ENCODE measurements around the gene ALLC. TPM values are rescaled to one million over a fixed set of nuclear protein-coding genes. Genes with fewer than 3 reads are reported as not detected.

The ALLC gene
- total RNA-seq, 1 donor from 2014 or later, result not detected

DNA sequence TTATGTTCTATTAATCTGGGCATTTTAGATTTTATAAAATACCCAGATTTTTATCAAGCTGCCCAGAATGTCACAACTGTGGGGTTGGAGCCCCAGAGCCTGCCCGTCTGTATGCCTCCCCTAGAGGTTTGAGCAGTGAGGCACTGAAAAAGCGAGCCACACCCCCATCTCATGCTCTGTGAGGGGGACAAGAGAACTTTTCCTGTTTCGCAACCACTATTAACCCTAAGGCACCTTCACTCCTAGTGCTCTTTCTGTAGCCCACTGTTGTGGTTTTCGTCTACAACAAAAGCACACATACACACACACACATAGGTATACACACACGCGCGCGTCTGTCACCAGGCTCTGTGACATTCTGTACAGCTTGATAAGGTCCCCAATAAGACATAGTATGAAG, 83.4 kb downstream of the ALLC start:
- no peak overlapping the region for H3K4me3 Mint-ChIP-seq (ENCODE audit: unreplicated experiment)
- H3K27ac Mint-ChIP-seq (ENCODE audit: unreplicated experiment), result no peak overlapping the region
- H3K27me3 Mint-ChIP-seq (ENCODE audit: unreplicated experiment), result no peaks in the 10 kb centered on the region
- H3K36me3 Mint-ChIP-seq (ENCODE audit: unreplicated experiment), result no peaks in the 10 kb centered on the region
- peak; percentile 34 for DNase-seq (ENCODE audit: extremely low spot score, unreplicated experiment)
- H3K4me1 Mint-ChIP-seq (ENCODE audit: unreplicated experiment), result no peaks in the 10 kb centered on the region
- TF ChIP-seq, protein P1, sequence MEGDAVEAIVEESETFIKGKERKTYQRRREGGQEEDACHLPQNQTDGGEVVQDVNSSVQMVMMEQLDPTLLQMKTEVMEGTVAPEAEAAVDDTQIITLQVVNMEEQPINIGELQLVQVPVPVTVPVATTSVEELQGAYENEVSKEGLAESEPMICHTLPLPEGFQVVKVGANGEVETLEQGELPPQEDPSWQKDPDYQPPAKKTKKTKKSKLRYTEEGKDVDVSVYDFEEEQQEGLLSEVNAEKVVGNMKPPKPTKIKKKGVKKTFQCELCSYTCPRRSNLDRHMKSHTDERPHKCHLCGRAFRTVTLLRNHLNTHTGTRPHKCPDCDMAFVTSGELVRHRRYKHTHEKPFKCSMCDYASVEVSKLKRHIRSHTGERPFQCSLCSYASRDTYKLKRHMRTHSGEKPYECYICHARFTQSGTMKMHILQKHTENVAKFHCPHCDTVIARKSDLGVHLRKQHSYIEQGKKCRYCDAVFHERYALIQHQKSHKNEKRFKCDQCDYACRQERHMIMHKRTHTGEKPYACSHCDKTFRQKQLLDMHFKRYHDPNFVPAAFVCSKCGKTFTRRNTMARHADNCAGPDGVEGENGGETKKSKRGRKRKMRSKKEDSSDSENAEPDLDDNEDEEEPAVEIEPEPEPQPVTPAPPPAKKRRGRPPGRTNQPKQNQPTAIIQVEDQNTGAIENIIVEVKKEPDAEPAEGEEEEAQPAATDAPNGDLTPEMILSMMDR (IDR thresholded peaks at IDR 0.05), result no peak
- H3K9me3 Mint-ChIP-seq (ENCODE audit: unreplicated experiment), result no peaks in the 10 kb centered on the region

DNA sequence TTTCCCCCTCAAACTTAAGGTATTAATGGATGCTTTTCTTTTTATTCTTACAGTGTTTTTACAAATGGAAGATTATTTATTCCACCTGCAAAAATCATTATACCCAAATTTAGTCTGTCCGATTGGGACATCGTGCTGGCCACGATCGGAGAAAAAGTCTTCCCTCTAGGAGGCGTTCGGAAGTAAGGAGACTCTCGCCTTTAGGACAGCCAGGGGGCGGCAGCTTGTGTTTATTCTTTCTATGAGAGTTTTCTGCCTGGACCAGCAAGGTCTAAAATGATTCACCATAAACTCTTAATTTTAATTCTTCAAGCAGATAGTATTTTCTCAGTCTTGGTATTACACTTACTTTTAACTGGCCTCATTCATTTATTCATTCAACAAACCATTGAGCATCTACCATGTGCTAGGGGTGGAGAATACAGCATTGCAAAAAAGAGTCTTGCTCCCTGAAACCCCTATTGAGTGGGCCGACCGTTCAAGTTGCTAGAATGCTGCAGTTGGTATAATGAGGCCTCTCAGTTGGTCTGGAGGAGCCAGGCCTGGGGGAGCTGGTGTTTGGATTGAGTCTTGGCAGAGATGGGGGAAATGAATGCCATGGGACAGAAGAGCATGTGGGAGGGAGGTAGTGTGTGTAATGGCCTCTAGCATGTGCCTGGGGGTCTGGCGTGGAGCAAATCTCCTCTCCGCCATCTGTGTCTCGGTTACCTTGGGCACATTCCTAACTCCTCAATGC, 84.0 kb downstream of the ALLC start:
- no peaks in the 10 kb centered on the region for H3K9me3 Mint-ChIP-seq (ENCODE audit: unreplicated experiment)
- TF ChIP-seq, protein P1 (IDR thresholded peaks at IDR 0.05), result no peak
- H3K36me3 Mint-ChIP-seq (ENCODE audit: unreplicated experiment), result no peaks in the 10 kb centered on the region
- H3K4me1 Mint-ChIP-seq (ENCODE audit: unreplicated experiment), result no peaks in the 10 kb centered on the region
- peak; percentile 64 for DNase-seq (ENCODE audit: extremely low spot score, unreplicated experiment)
- H3K27me3 Mint-ChIP-seq (ENCODE audit: unreplicated experiment), result no peaks in the 10 kb centered on the region
- H3K27ac Mint-ChIP-seq (ENCODE audit: unreplicated experiment), result no peak overlapping the region
- no peak overlapping the region for H3K4me3 Mint-ChIP-seq (ENCODE audit: unreplicated experiment)

DNA sequence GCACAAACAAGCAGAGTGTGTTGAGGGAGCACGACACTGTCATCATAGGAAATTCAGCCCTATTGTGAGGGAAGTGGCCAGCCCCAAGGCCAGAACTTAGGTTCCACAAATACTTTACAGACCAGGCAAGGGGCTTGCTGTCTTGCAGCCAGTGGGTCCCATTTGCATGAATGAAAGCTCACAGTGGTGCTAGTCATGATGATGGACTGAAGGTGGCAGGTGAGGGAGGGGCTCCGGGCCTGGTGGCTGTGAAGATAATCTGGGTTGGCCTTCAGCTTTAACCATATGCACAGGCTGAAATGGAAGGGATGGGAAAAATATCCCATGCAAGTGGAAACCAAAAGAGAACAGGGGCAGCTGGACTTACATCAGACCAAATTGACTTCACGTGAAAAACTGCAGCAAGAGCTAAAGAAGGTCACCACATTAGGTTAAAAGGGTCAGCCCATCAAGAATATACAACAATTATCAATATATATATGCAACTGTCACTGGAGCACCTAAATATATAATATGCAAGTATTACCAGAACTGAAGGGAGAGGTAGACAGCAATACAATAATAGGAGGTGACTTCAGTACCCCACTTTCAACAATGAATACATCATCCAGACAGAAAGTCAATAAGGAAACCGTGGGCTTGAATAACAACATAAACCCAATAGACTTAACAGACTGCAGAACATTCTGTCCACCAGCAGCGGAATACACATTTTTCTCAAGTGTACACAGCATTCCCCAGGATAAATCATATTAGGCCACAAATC, 84.9 kb downstream of the ALLC start:
- Mint-ChIP-seq H3K4me3 (ENCODE audit: unreplicated experiment) (no peak overlapping the region), H3K36me3 (ENCODE audit: unreplicated experiment) (no peaks in the 10 kb centered on the region), H3K27ac (ENCODE audit: unreplicated experiment) (no peak overlapping the region), H3K4me1 (ENCODE audit: unreplicated experiment) (no peaks in the 10 kb centered on the region), H3K9me3 (ENCODE audit: unreplicated experiment) (no peaks in the 10 kb centered on the region), H3K27me3 (ENCODE audit: unreplicated experiment) (no peaks in the 10 kb centered on the region)
- peak; percentile 59 for DNase-seq (ENCODE audit: extremely low spot score, unreplicated experiment)
- TF ChIP-seq, protein P1 (IDR thresholded peaks at IDR 0.05), result no peak

DNA sequence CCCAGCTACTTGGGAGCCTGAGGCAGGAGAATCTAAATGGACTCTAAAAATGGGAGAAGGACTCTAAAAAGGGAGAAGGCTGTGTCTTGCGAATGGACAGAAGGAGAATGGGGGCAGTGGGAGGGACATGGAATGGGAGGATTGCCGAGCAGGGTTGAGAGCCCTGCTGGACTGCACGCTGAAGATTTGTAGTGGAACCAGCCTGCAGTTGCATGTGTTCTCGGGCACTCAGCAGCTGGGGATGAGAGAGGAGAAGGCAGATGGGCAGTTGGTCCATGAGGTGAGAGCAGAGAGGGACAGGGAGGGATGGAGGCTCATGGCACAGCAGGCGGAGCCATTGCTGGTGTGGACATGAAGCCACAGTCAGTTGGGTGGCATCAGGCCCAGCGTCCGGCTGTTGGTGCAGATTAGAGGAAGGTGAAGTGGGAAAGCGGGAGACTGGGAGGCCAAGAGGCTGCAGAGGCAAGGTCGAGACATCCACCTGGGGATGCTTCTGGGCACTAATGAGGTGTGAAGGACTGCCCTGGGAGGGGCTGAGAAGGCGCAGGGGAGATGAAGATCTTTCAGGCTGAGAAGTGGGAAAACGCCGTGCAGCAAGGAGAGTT, 86.1 kb downstream of the ALLC start:
- TF ChIP-seq, protein P1 (IDR thresholded peaks at IDR 0.05), result no peak
- H3K27ac Mint-ChIP-seq (ENCODE audit: unreplicated experiment), result no peak overlapping the region
- H3K36me3 Mint-ChIP-seq (ENCODE audit: unreplicated experiment), result no peaks in the 10 kb centered on the region
- peak; percentile 66 for DNase-seq (ENCODE audit: extremely low spot score, unreplicated experiment)
- no peak overlapping the region for H3K4me3 Mint-ChIP-seq (ENCODE audit: unreplicated experiment)
- H3K9me3 Mint-ChIP-seq (ENCODE audit: unreplicated experiment), result no peaks in the 10 kb centered on the region
- no peaks in the 10 kb centered on the region for H3K4me1 Mint-ChIP-seq (ENCODE audit: unreplicated experiment)
- H3K27me3 Mint-ChIP-seq (ENCODE audit: unreplicated experiment), result no peaks in the 10 kb centered on the region

DNA sequence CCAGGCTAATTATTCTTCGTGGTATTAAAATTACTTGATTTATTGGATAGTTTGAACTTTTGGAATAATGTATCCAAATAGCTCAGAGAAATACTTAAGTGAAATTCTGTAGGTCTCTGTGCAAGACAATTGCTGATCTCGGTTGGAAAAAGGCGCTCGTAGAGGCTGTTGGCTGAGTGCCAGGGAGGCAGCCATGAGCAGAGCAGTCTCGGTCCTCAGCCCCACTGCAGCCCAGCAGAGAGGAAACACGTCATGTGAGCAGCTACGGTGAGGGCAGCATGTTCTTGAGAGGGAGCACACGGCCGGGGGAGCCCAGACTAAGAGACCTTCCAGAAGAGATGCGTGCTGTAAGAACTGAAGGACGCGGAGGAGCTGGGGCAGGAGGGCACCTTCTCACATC, 87.9 kb downstream of the ALLC start:
- Mint-ChIP-seq H3K27me3 (ENCODE audit: unreplicated experiment) (no peaks in the 10 kb centered on the region), H3K36me3 (ENCODE audit: unreplicated experiment) (no peaks in the 10 kb centered on the region), H3K9me3 (ENCODE audit: unreplicated experiment) (no peaks in the 10 kb centered on the region), H3K27ac (ENCODE audit: unreplicated experiment) (no peak overlapping the region), H3K4me3 (ENCODE audit: unreplicated experiment) (no peak overlapping the region), H3K4me1 (ENCODE audit: unreplicated experiment) (no peaks in the 10 kb centered on the region)
- DNase-seq (ENCODE audit: extremely low spot score, unreplicated experiment), result peak; percentile 76
- TF ChIP-seq, protein P1 (IDR thresholded peaks at IDR 0.05), result no peak
